Testis (tissue), 3 donors: ENCODE data around the gene TPRG1. TPM values are rescaled to one million over a fixed set of nuclear protein-coding genes. Genes with fewer than 3 reads are reported as not detected.

Experiments used
- DNase-seq: peaks from one replicate; pipeline ENCODE4 v3.0.0-alpha.2; 2019
- H3K27ac ChIP-seq, 2 donors: fragments of 200-600 bp; sonication (generic); one replicate each; pipeline ENCODE4 v1.5.1; 2019
- H3K27me3 ChIP-seq: fragments of 200-600 bp; sonication (generic); one replicate; pipeline ENCODE4 v1.5.1; 2019
- H3K36me3 ChIP-seq: fragments of 200-600 bp; sonication (generic); one replicate; pipeline ENCODE4 v1.5.1; 2017; ENCODE audit warnings: low read depth; ENCODE audit errors: missing control alignments
- H3K4me1 ChIP-seq: fragments of 200-600 bp; sonication (generic); one replicate; pipeline ENCODE4 v1.5.1; 2019
- H3K4me3 ChIP-seq, 2 donors: fragments of 200-600 bp; sonication (generic); one replicate each; pipeline ENCODE4 v1.5.1; 2017 to 2019
- H3K9me3 ChIP-seq: fragments of 200-600 bp; sonication (generic); one replicate; pipeline ENCODE4 v1.5.1; 2017
- CTCF ChIP-seq, 3 experiments: fragments of 450-650 bp in 2 of 3; fragments of 200-600 bp in 1 of 3; sonication (generic) in 1 of 3; IDR thresholded peaks; one replicate each; pipeline ENCODE4 v1.5.1; 2016 to 2019; ENCODE audit warnings: antibody characterized with exemption in 3 of 3, mild to moderate bottlenecking in 2 of 3, moderate library complexity in 1 of 3
- POLR2A ChIP-seq: fragments of 450-650 bp; IDR thresholded peaks from one replicate; pipeline ENCODE4 v1.6.1; 2017; ENCODE audit warnings: antibody characterized with exemption, mild to moderate bottlenecking, moderate library complexity
- WGBS, 2 donors: methylation state at CpG; one replicate each; pipeline ENCODE4 v1.1.5; 2018; 5-methylcytosine and 5-hydroxymethylcytosine counted together
- intact Hi-C: fragments of 100-400 bp; cut with DNase I; formaldehyde crosslinking; loops from one replicate; pipeline ENCODE4 v1.15.1; 2023; ENCODE audit warnings: low total_unique reads
- polyA plus RNA-seq: library from polyadenylated mRNA; stranded (reverse); fragments of 350-450 nt; fragmentation: Illumina TruSeq; extraction: RNeasy Lipid Tissue Mini Kit (QIAGEN cat#74804); gene quantifications from one replicate; pipeline ENCODE4 v1.2.3, GENCODE V29; 2014; ENCODE audit warnings: low read depth, low replicate concordance; ENCODE audit not compliant: insufficient read depth
- total RNA-seq, 2 donors: library from RNA; depleted of rRNA; stranded (reverse); fragments of >200 nt; gene quantifications; one replicate each; pipeline ENCODE4 v1.2.3, GENCODE V29; 2016

TPRG1 gene
- total and polyA plus RNA-seq, 3 donors from 2014 or later = 15.5 to 25.2 (median 15.9) TPM

GRCh38 chr3:189167027-189167766 lies 4.6 kb upstream of the TPRG1 start:
- WGBS, 2 donors = 85 to 95% methylated on average over 5 of the region's 5 CpGs

GRCh38 chr3:189168711-189169110 lies 3.1 kb upstream of the TPRG1 start:
- Histone ChIP-seq H3K36me3 (no peaks in the 10 kb centered on the region), H3K27ac (no peak overlapping the region), H3K27me3 (no peaks in the 10 kb centered on the region), H3K4me3 (no peak overlapping the region), H3K4me1 (peaks cover 4% of the 10 kb centered on the region), H3K9me3 (no peaks in the 10 kb centered on the region)
- WGBS, 2 donors = 88 to 100% methylated on average over 1 of the region's 1 CpG
- intact Hi-C loops = no loop called here
- TF ChIP-seq CTCF (IDR thresholded peaks at IDR 0.05) (no peak), POLR2A (no peak)
- DNase-seq = no peak

More at GRCh38 chr3:189167027-189167766, 4.6 kb upstream of the TPRG1 start:
- Histone ChIP-seq H3K4me3 (no peak overlapping the region), H3K4me1 (peaks cover 4% of the 10 kb centered on the region), H3K9me3 (no peaks in the 10 kb centered on the region), H3K27ac (no peak overlapping the region), H3K36me3 (no peaks in the 10 kb centered on the region), H3K27me3 (no peaks in the 10 kb centered on the region)
- no peak for DNase-seq
- TF ChIP-seq POLR2A = no peak
- no peak for TF ChIP-seq CTCF (IDR thresholded peaks at IDR 0.05)
- intact Hi-C loops = no loop called here

- 88 to 95% methylated on average over 6 of the region's 6 CpGs for WGBS, 2 donors
Observed at GRCh38 chr3:189169728-189170127, 2.0 kb upstream of the TPRG1 start.

GRCh38 chr3:189170559-189170958 lies 1.2 kb upstream of the TPRG1 start:
- TF ChIP-seq POLR2A (no peak), CTCF (IDR thresholded peaks at IDR 0.05) (no peak)
- H3K9me3 ChIP-seq = no peaks in the 10 kb centered on the region
- DNase-seq = no peak
- H3K4me3 ChIP-seq = no peak overlapping the region
- intact Hi-C loops = no loop called here
- no peak overlapping the region for H3K27ac ChIP-seq
- H3K36me3 ChIP-seq = no peaks in the 10 kb centered on the region
- 62 to 68% methylated on average over 7 of the region's 7 CpGs for WGBS, 2 donors
- peaks cover 4% of the 10 kb centered on the region for H3K4me1 ChIP-seq
- no peaks in the 10 kb centered on the region for H3K27me3 ChIP-seq

More at GRCh38 chr3:189169728-189170127, 2.0 kb upstream of the TPRG1 start:
- intact Hi-C loops = no loop called here
- H3K27ac ChIP-seq = no peak overlapping the region
- H3K36me3 ChIP-seq = no peaks in the 10 kb centered on the region
- no peaks in the 10 kb centered on the region for H3K27me3 ChIP-seq
- H3K4me1 ChIP-seq = peaks cover 4% of the 10 kb centered on the region
- H3K9me3 ChIP-seq = no peaks in the 10 kb centered on the region
- H3K4me3 ChIP-seq = no peak overlapping the region
- DNase-seq = no peak
- TF ChIP-seq CTCF (IDR thresholded peaks at IDR 0.05) = no peak
- TF ChIP-seq POLR2A = no peak
